Mucosa of stomach (tissue), 1 donor: Measurements from ENCODE around the gene MRAP2.
"Not testable (repeated sequence)": the region's sequence is repeated elsewhere in the genome, so short reads cannot be mapped to it uniquely, and the experiment has no call there.

Experiments
- H3K27me3 ChIP-seq: one replicate; pipeline ENCODE4 v1.7.0; 2013; ENCODE audit warnings: mild to moderate bottlenecking, low read length; ENCODE audit not compliant: control insufficient read depth, insufficient read depth
- H3K36me3 ChIP-seq: one replicate; pipeline ENCODE4 v1.7.0; 2013; ENCODE audit warnings: low read length; ENCODE audit not compliant: control insufficient read depth, insufficient read depth
- H3K4me1 ChIP-seq: one replicate; pipeline ENCODE4 v1.7.0; 2013; ENCODE audit warnings: mild to moderate bottlenecking, low read length; ENCODE audit not compliant: control insufficient read depth, insufficient read depth
- H3K4me3 ChIP-seq: one replicate; pipeline ENCODE4 v1.7.0; 2013; ENCODE audit warnings: low read length
- H3K9ac ChIP-seq: one replicate; pipeline ENCODE4 v1.7.0; 2013; ENCODE audit warnings: mild to moderate bottlenecking, low read length, moderate library complexity
- H3K9me3 ChIP-seq: one replicate; pipeline ENCODE4 v1.7.0; 2013; ENCODE audit warnings: mild to moderate bottlenecking, low read length, moderate library complexity; ENCODE audit not compliant: control insufficient read depth
- donor health status: Pancreatic carcinoma.

The MRAP2 gene

GRCh38 chr6:84061613-84062398 lies 28.2 kb downstream of the MRAP2 start:
- Histone ChIP-seq H3K4me1 (peaks cover 6% of the 10 kb centered on the region), H3K9me3 (no peaks in the 10 kb centered on the region), H3K9ac (no peak overlapping the region), H3K36me3 (no peaks in the 10 kb centered on the region), H3K4me3 (no peak overlapping the region), H3K27me3 (no peaks in the 10 kb centered on the region)

- no peaks in the 10 kb centered on the region for H3K9me3 ChIP-seq
- no peaks in the 10 kb centered on the region for H3K36me3 ChIP-seq
- H3K9ac ChIP-seq, result no peak overlapping the region
- no peaks in the 10 kb centered on the region for H3K27me3 ChIP-seq
- no peak overlapping the region for H3K4me3 ChIP-seq
- no peaks in the 10 kb centered on the region for H3K4me1 ChIP-seq
Observed at GRCh38 chr6:84062519-84063154, 29.1 kb downstream of the MRAP2 start.

GRCh38 chr6:84065693-84066290 lies 32.2 kb downstream of the MRAP2 start:
- Histone ChIP-seq H3K9ac (no peak overlapping the region), H3K36me3 (no peaks in the 10 kb centered on the region), H3K9me3 (no peaks in the 10 kb centered on the region), H3K27me3 (no peaks in the 10 kb centered on the region), H3K4me1 (no peaks in the 10 kb centered on the region), H3K4me3 (no peak overlapping the region)

- no peaks in the 10 kb centered on the region for H3K27me3 ChIP-seq
- H3K9me3 ChIP-seq, result no peaks in the 10 kb centered on the region
- no peak overlapping the region for H3K9ac ChIP-seq
- H3K4me1 ChIP-seq, result no peaks in the 10 kb centered on the region
- no peak overlapping the region for H3K4me3 ChIP-seq
- no peaks in the 10 kb centered on the region for H3K36me3 ChIP-seq
Observed at GRCh38 chr6:84066536-84066935, 33.0 kb downstream of the MRAP2 start.

- H3K4me1 ChIP-seq, result peaks cover 11% of the 10 kb centered on the region
- H3K9me3 ChIP-seq, H3K4me3 ChIP-seq, H3K36me3 ChIP-seq, H3K27me3 ChIP-seq, H3K9ac ChIP-seq: not testable (repeated sequence)
Observed at GRCh38 chr6:84068873-84069272, 35.3 kb downstream of the MRAP2 start.

GRCh38 chr6:84072442-84072997 lies 38.9 kb downstream of the MRAP2 start:
- no peak overlapping the region for H3K9ac ChIP-seq
- H3K4me3 ChIP-seq, result no peak overlapping the region
- H3K4me1 ChIP-seq, result peaks cover 21% of the 10 kb centered on the region
- H3K27me3 ChIP-seq, result no peaks in the 10 kb centered on the region
- H3K9me3 ChIP-seq, result no peaks in the 10 kb centered on the region
- no peaks in the 10 kb centered on the region for H3K36me3 ChIP-seq

- no peak overlapping the region for H3K9ac ChIP-seq
- no peaks in the 10 kb centered on the region for H3K36me3 ChIP-seq
Observed at GRCh38 chr6:84074988-84075781, 41.6 kb downstream of the MRAP2 start.

GRCh38 chr6:84077645-84078044 lies 44.1 kb downstream of the MRAP2 start:
- H3K4me3 ChIP-seq, result no peak overlapping the region
- H3K9ac ChIP-seq, result no peak overlapping the region
- H3K27me3 ChIP-seq, result no peaks in the 10 kb centered on the region
- H3K4me1 ChIP-seq, result peaks cover 14% of the 10 kb centered on the region
- no peaks in the 10 kb centered on the region for H3K9me3 ChIP-seq
- no peaks in the 10 kb centered on the region for H3K36me3 ChIP-seq

More at GRCh38 chr6:84074988-84075781, 41.6 kb downstream of the MRAP2 start:
- Histone ChIP-seq H3K9me3 (no peaks in the 10 kb centered on the region), H3K27me3 (no peaks in the 10 kb centered on the region), H3K4me3 (no peak overlapping the region), H3K4me1 (peaks cover 21% of the 10 kb centered on the region)

GRCh38 chr6:84078335-84078734 lies 44.8 kb downstream of the MRAP2 start:
- Histone ChIP-seq H3K4me1 (peaks cover 9% of the 10 kb centered on the region), H3K36me3 (no peaks in the 10 kb centered on the region), H3K9me3 (no peaks in the 10 kb centered on the region), H3K9ac (no peak overlapping the region), H3K4me3 (no peak overlapping the region), H3K27me3 (no peaks in the 10 kb centered on the region)

- no peaks in the 10 kb centered on the region for H3K36me3 ChIP-seq
- H3K4me1 ChIP-seq, result no peaks in the 10 kb centered on the region
- no peaks in the 10 kb centered on the region for H3K9me3 ChIP-seq
- H3K4me3 ChIP-seq, result no peak overlapping the region
- H3K27me3 ChIP-seq, result no peaks in the 10 kb centered on the region
- H3K9ac ChIP-seq, result no peak overlapping the region
Observed at GRCh38 chr6:84081222-84081621, 47.6 kb downstream of the MRAP2 start.

- H3K4me3 ChIP-seq, result no peak overlapping the region
- H3K27me3 ChIP-seq, result no peaks in the 10 kb centered on the region
- no peak overlapping the region for H3K9ac ChIP-seq
- no peaks in the 10 kb centered on the region for H3K36me3 ChIP-seq
- H3K4me1 ChIP-seq, result peaks cover 13% of the 10 kb centered on the region
- H3K9me3 ChIP-seq, result no peaks in the 10 kb centered on the region
Observed at GRCh38 chr6:84082689-84083265, 49.2 kb downstream of the MRAP2 start.
